Measurements from ENCODE around the gene BMPER.

DNA sequence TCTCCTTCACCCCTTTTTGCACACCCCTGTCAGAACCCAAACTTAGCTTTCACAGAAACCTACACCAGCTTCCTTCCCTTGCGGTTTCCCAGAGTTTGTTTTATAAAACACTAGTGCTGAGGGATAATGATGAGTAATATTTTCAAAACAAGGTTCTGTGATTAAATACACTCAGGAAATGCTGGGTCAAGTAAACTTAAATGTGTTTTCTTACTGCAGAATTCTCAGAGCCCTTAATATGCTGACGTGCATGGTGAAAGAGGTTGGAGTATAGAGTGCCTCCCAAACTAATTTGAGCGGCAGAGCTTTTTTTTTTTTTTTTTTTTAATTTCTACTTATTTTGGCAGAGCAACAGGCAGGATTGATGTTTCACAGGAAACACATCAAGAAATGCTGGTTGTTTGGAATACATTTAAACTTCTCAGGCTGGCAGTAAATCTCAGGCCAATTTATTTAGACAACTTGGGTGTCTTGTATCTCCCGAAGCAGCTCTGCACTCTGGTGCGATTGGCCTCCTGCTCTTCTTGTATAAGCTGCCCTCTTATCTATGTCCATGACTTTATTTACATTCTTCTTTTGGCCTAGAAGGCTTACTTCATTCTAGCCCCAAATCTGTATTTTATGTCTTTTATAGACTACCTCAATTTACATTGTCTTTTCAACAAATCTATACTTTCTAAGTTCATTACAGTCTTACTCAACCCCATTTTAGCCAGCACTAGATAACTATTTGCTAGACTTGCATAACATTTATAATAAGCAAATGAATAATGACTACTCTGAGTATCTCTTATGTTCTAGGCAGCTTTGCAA is 165.4 kb downstream of the BMPER start:
- TF ChIP-seq, protein P1, sequence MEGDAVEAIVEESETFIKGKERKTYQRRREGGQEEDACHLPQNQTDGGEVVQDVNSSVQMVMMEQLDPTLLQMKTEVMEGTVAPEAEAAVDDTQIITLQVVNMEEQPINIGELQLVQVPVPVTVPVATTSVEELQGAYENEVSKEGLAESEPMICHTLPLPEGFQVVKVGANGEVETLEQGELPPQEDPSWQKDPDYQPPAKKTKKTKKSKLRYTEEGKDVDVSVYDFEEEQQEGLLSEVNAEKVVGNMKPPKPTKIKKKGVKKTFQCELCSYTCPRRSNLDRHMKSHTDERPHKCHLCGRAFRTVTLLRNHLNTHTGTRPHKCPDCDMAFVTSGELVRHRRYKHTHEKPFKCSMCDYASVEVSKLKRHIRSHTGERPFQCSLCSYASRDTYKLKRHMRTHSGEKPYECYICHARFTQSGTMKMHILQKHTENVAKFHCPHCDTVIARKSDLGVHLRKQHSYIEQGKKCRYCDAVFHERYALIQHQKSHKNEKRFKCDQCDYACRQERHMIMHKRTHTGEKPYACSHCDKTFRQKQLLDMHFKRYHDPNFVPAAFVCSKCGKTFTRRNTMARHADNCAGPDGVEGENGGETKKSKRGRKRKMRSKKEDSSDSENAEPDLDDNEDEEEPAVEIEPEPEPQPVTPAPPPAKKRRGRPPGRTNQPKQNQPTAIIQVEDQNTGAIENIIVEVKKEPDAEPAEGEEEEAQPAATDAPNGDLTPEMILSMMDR (IDR thresholded peaks at IDR 0.05; ENCODE audit: insufficient read depth, low read length, poor library complexity, severe bottlenecking): no peak
- no peak for TF ChIP-seq EZH2phosphoT487 (conservative IDR thresholded peaks at IDR 0.05; ENCODE audit: low read length)
